NCI-H2081 (cell line): ENCODE measurements around the gene C4BPA.

Experiments
- DNase-seq, 2 experiments: peaks; one replicate each; lab custom pipeline; 2025; lab: John Stamatoyannopoulos, UW

The C4BPA gene

GRCh38 chr1:207103892-207104373, at the start of gene C4BPA:
Gene C4BPA, plus strand, starts transcription at chr1:207104233. Its CDS starts 8,793 bp downstream, at chr1:207113026.
- DNase-seq, result no peak

- no peak for DNase-seq
Measured at GRCh38 chr1:207054491-207054890, 49.5 kb upstream of the C4BPA start.

GRCh38 chr1:207055386-207056001, 48.5 kb upstream of the C4BPA start:
- DNase-seq, result no peak

GRCh38 chr1:207056673-207057072, 47.4 kb upstream of the C4BPA start:
- no peak for DNase-seq

- DNase-seq, result no peak
Measured at GRCh38 chr1:207058252-207058651, 45.8 kb upstream of the C4BPA start.

- DNase-seq, result no peak
Measured at GRCh38 chr1:207058878-207059867, 44.9 kb upstream of the C4BPA start.

- DNase-seq, result no peak
Measured at GRCh38 chr1:207059881-207060280, 44.2 kb upstream of the C4BPA start.

GRCh38 chr1:207060596-207060995, 43.4 kb upstream of the C4BPA start:
- no peak for DNase-seq

- no peak for DNase-seq
Measured at GRCh38 chr1:207062058-207062457, 42.0 kb upstream of the C4BPA start.

- no peak for DNase-seq
Measured at GRCh38 chr1:207063014-207063413, 41.0 kb upstream of the C4BPA start.

- no peak for DNase-seq
Measured at GRCh38 chr1:207064561-207064960, 39.5 kb upstream of the C4BPA start.

GRCh38 chr1:207067185-207067584, 36.8 kb upstream of the C4BPA start:
- no peak for DNase-seq

GRCh38 chr1:207067665-207068064, 36.4 kb upstream of the C4BPA start:
- DNase-seq, result no peak

GRCh38 chr1:207069061-207069460, 35.0 kb upstream of the C4BPA start:
- DNase-seq, result no peak

GRCh38 chr1:207069858-207070506, 34.1 kb upstream of the C4BPA start:
- DNase-seq, result no peak

GRCh38 chr1:207070811-207071210, 33.2 kb upstream of the C4BPA start:
- no peak for DNase-seq

- DNase-seq, result no peak
Measured at GRCh38 chr1:207071426-207071825, 32.6 kb upstream of the C4BPA start.

GRCh38 chr1:207072233-207072632, 31.8 kb upstream of the C4BPA start:
- DNase-seq, result no peak

- no peak for DNase-seq
Measured at GRCh38 chr1:207073906-207074820, 29.9 kb upstream of the C4BPA start.

- no peak for DNase-seq
Measured at GRCh38 chr1:207076181-207076955, 27.7 kb upstream of the C4BPA start.

- no peak for DNase-seq
Measured at GRCh38 chr1:207077012-207077411, 27.0 kb upstream of the C4BPA start.
